GM03348 (cell line): ENCODE measurements around the gene ZNF581.

ENCODE experiments used
- DNase-seq: peaks from one replicate; pipeline ENCODE4 v3.0.0; 2012; ENCODE audit warnings: low spot score

Gene ZNF581

GRCh38 chr19:55611300-55611982 is 32.0 kb upstream of the ZNF581 start:
- DNase-seq, result no peak

GRCh38 chr19:55611983-55612645 is 31.3 kb upstream of the ZNF581 start:
- no peak for DNase-seq

- DNase-seq, result no peak
Measured at GRCh38 chr19:55613396-55613795, 30.1 kb upstream of the ZNF581 start.

- DNase-seq, result no peak
Measured at GRCh38 chr19:55613930-55614710, 29.3 kb upstream of the ZNF581 start.

GRCh38 chr19:55614711-55615542 is 28.5 kb upstream of the ZNF581 start:
- no peak for DNase-seq

- DNase-seq, result no peak
Measured at GRCh38 chr19:55615543-55616394, 27.7 kb upstream of the ZNF581 start.

- no peak for DNase-seq
Measured at GRCh38 chr19:55616395-55616875, 27.0 kb upstream of the ZNF581 start.

GRCh38 chr19:55617426-55617825 is 26.0 kb upstream of the ZNF581 start:
- no peak for DNase-seq

GRCh38 chr19:55618426-55618825 is 25.0 kb upstream of the ZNF581 start:
- DNase-seq, result no peak

- DNase-seq, result peak; percentile 36
Measured at GRCh38 chr19:55619286-55619685, 24.2 kb upstream of the ZNF581 start.

GRCh38 chr19:55620410-55621204 is 22.8 kb upstream of the ZNF581 start:
- DNase-seq, result no peak

GRCh38 chr19:55621205-55621672 is 22.2 kb upstream of the ZNF581 start:
- no peak for DNase-seq

GRCh38 chr19:55621673-55622231 is 21.7 kb upstream of the ZNF581 start:
- DNase-seq, result no peak

- DNase-seq, result no peak
Measured at GRCh38 chr19:55622242-55622969, 21.0 kb upstream of the ZNF581 start.

GRCh38 chr19:55623130-55623529 is 20.3 kb upstream of the ZNF581 start:
- DNase-seq, result no peak

GRCh38 chr19:55623561-55623960 is 19.9 kb upstream of the ZNF581 start:
- DNase-seq, result no peak

GRCh38 chr19:55624109-55625003 is 19.1 kb upstream of the ZNF581 start, which contains the start of gene ZNF784:
ZNF784 (minus strand) TSS chr19:55624566; CDS start chr19:55624561, 5 bp downstream.
- peak; percentile 97 for DNase-seq

- DNase-seq, result no peak
Measured at GRCh38 chr19:55625004-55625326, 18.5 kb upstream of the ZNF581 start.
